K562 (cell line): ENCODE results near the gene CSTF1. TPM values are rescaled to one million over a fixed set of nuclear protein-coding genes. Genes with fewer than 3 reads are reported as not detected.

Experiments
- ARID1B ChIP-seq: fragments of 450-650 bp; IDR thresholded peaks from 2 replicates; pipeline ENCODE4 v1.6.1; 2016; ENCODE audit warnings: antibody characterized with exemption, mild to moderate bottlenecking, inconsistent platforms
- CBFA2T2 ChIP-seq: fragments of 450-650 bp; conservative IDR thresholded peaks from 2 replicates; pipeline ENCODE4 v1.6.1; 2017; ENCODE audit warnings: mild to moderate bottlenecking
- CBX3 ChIP-seq, 2 experiments: IDR thresholded peaks; 1 replicate in 1 of 2; 2 replicates in 1 of 2; pipeline ENCODE4 v1.6.1; 2012; ENCODE audit warnings: inconsistent platforms in 2 of 2, low read length in 2 of 2, borderline replicate concordance in 1 of 2, control low read depth in 1 of 2
- CEBPG ChIP-seq, 3 experiments: fragments of 200-800 bp in 1 of 3; sonication (Bioruptor generic) in 1 of 3; sonication (generic) in 1 of 3; formaldehyde crosslinking in 1 of 3; IDR thresholded peaks in 2 of 3; conservative IDR thresholded peaks in 1 of 3; 2 replicates each; pipeline versions ENCODE4 v1.6.1 to v1.8.0; 2016 to 2022; ENCODE audit warnings: missing compliant biosample characterization in 2 of 3, missing genetic modification characterization in 2 of 3, mild to moderate bottlenecking in 1 of 3, missing genetic modification reagents in 1 of 3
- E2F8 ChIP-seq: fragments of 450-650 bp; IDR thresholded peaks from 2 replicates; pipeline ENCODE4 v1.7.1; 2018; ENCODE audit warnings: mild to moderate bottlenecking, low read depth; ENCODE audit not compliant: partially characterized antibody
- IRF1 ChIP-seq: sonication (generic); formaldehyde crosslinking; IDR thresholded peaks from 2 replicates; pipeline ENCODE4 v1.8.0; 2022; ENCODE audit warnings: missing genetic modification reagents, mild to moderate bottlenecking, borderline replicate concordance
- KAT8 ChIP-seq: fragments of 450-650 bp; IDR thresholded peaks from 2 replicates; pipeline ENCODE4 v1.6.1; 2016; ENCODE audit warnings: low read depth, mild to moderate bottlenecking
- MAX ChIP-seq: sonication (generic); formaldehyde crosslinking; IDR thresholded peaks from 2 replicates; pipeline ENCODE4 v1.9.0; 2022; ENCODE audit warnings: mild to moderate bottlenecking, missing genetic modification reagents
- NONO ChIP-seq, 2 experiments: fragments of 200-400 bp in 1 of 2; fragments of 450-650 bp in 1 of 2; formaldehyde crosslinking in 1 of 2; IDR thresholded peaks; 2 replicates each; pipeline ENCODE4 v1.6.1; 2017; ENCODE audit warnings: low read depth in 2 of 2, mild to moderate bottlenecking in 2 of 2, moderate library complexity in 2 of 2, low read length in 1 of 2
- PCBP1 ChIP-seq: fragments of 200-400 bp; formaldehyde crosslinking; IDR thresholded peaks from 2 replicates; pipeline ENCODE4 v1.6.1; 2018; ENCODE audit warnings: mild to moderate bottlenecking, low read depth, low read length; ENCODE audit not compliant: poor library complexity, severe bottlenecking
- POU5F1 ChIP-seq: fragments of 150-350 bp; IDR thresholded peaks from 2 replicates; pipeline ENCODE4 v1.6.1; 2014; ENCODE audit warnings: borderline replicate concordance, low read length, low read depth, mild to moderate bottlenecking; ENCODE audit not compliant: partially characterized antibody
- RBM15 ChIP-seq: fragments of 200-400 bp; formaldehyde crosslinking; IDR thresholded peaks from 2 replicates; pipeline ENCODE4 v1.6.1; 2018; ENCODE audit warnings: mild to moderate bottlenecking, low read length, moderate library complexity; ENCODE audit not compliant: insufficient read depth
- STAG1 ChIP-seq: sonication (generic); formaldehyde crosslinking; IDR thresholded peaks from 2 replicates; pipeline ENCODE4 v1.5.0; 2020; ENCODE audit warnings: missing genetic modification reagents, borderline replicate concordance
- STAT5A ChIP-seq: IDR thresholded peaks from 2 replicates; pipeline ENCODE4 v1.6.1; 2012; ENCODE audit warnings: low read length, inconsistent platforms, borderline replicate concordance
- TAL1 ChIP-seq: fragments of 450-650 bp; IDR thresholded peaks from 2 replicates; pipeline ENCODE4 v1.6.1; 2016; ENCODE audit warnings: mild to moderate bottlenecking
- U2AF1 ChIP-seq: fragments of 200-400 bp; formaldehyde crosslinking; optimal IDR thresholded peaks from 2 replicates; pipeline ENCODE3; 2017; ENCODE audit warnings: mild to moderate bottlenecking, low read depth, low read length, moderate library complexity
- ZBTB5 ChIP-seq: fragments of 450-650 bp; IDR thresholded peaks from 2 replicates; pipeline ENCODE4 v1.6.1; 2017; ENCODE audit warnings: antibody characterized with exemption
- ZNF561 ChIP-seq: fragments of 450-650 bp; formaldehyde crosslinking; conservative IDR thresholded peaks from 2 replicates; pipeline ENCODE4 v1.4.0; 2020; ENCODE audit warnings: mild to moderate bottlenecking, moderate library complexity
- ZNF584 ChIP-seq: fragments of 200-800 bp; sonication (Bioruptor generic); IDR thresholded peaks from 2 replicates; pipeline ENCODE4 v1.6.1; 2016; ENCODE audit warnings: low read depth, mild to moderate bottlenecking, missing genetic modification characterization, missing compliant biosample characterization
- ZNF79 ChIP-seq: fragments of 250-450 bp; sonication (Bioruptor Pico); IDR thresholded peaks from 2 replicates; pipeline ENCODE4 v1.4.0; 2020; ENCODE audit warnings: low read depth, mild to moderate bottlenecking, moderate library complexity
- polyA plus RNA-seq, 8 experiments: library from polyadenylated mRNA; depleted of rRNA in 4 of 8; stranded (reverse) in 5 of 8; unstranded in 3 of 8; fragments of >200 nt; fragmentation: Nextera tagmentation in 2 of 8; fragmentation: Illumina TruSeq in 1 of 8; extraction: Ambion mirVana in 2 of 8; extraction: Trizol in 1 of 8; gene quantifications; 2 replicates each; pipeline versions ENCODE4 v1.2.1 to v1.2.3, GENCODE V29; 2011 to 2014; ENCODE audit warnings: inconsistent platforms in 1 of 8, missing spikeins in 1 of 8
- total RNA-seq, 7 experiments: library from RNA; depleted of rRNA in 6 of 7; stranded (reverse); fragments of >200 nt in 6 of 7; fragmentation: Illumina TruSeq in 2 of 7; extraction: Trizol in 2 of 7; gene quantifications; 2 replicates each; pipeline versions ENCODE4 v1.2.1 to v1.2.3, GENCODE V29; 2011 to 2021; ENCODE audit warnings: low replicate concordance in 1 of 7

Gene CSTF1
- total and polyA plus RNA-seq, 9 of the 15 experiments (the other 6 are each of a cell fraction or from before 2014, with no cell fraction given) = 30.8 to 110 (median 53.4) TPM

GRCh38 chr20:56414842-56415765, 22.7 kb downstream of the CSTF1 start (continued):
- TF ChIP-seq POU5F1 (no peak), STAT5A (peak; percentile 67), ZNF79 (CRISPR knock-in tag) (no peak), IRF1 (no peak), STAG1 (CRISPR knock-in tag) (no peak), MAX (CRISPR knock-in tag) (no peak), E2F8 (no peak), ZBTB5 (no peak), U2AF1 (no peak), PCBP1 (no peak), CBFA2T2 (no peak; the same call in 1 of the 2 replicates), NONO (IDR thresholded peaks at IDR 0.05; ENCODE audit: low read depth in 2 of 2, low read length in 1 of 2) (no peak), RBM15 (no peak), ZNF561 (CRISPR knock-in tag) (no peak), CBX3 (IDR thresholded peaks at IDR 0.05; ENCODE audit: borderline replicate concordance in 1 of 2, low read length in 2 of 2) (0 out of 3 replicates have a peak, but pooled peaks of 1 of the 2 experiments have one; percentile 19), CEBPG (CRISPR knock-in tag; IDR thresholded peaks at IDR 0.05) (no peak), CEBPG (tag; conservative IDR thresholded peaks at IDR 0.05 in 1 of 2, IDR thresholded peaks at IDR 0.05 in 1 of 2) (peak in 1 of 2 experiments; percentile 51; a peak in 1 of 4 replicates), ZNF584 (CRISPR knock-in tag) (no peak), KAT8 (no peak), ARID1B (peak; percentile 60), TAL1 (no peak)
